LNCAP (cell line): ENCODE data around the gene RNF212.

Experiments used
- CTCF ChIP-seq: fragments of 450-650 bp; IDR thresholded peaks from 2 replicates; pipeline ENCODE4 v1.5.1; 2017; ENCODE audit warnings: mild to moderate bottlenecking

RNF212 gene

GRCh38 chr4:1058997-1059665, 54.2 kb downstream of the RNF212 start:
- no peak for TF ChIP-seq CTCF

GRCh38 chr4:1058198-1058996, 55.0 kb downstream of the RNF212 start:
- no peak for TF ChIP-seq CTCF

- no peak for TF ChIP-seq CTCF
These were observed 56.0 kb downstream of the RNF212 start for GRCh38 chr4:1057403-1057745.

- TF ChIP-seq CTCF, result no peak
These were observed 56.5 kb downstream of the RNF212 start for GRCh38 chr4:1056671-1057402.

- TF ChIP-seq CTCF, result no peak
These were observed 57.4 kb downstream of the RNF212 start for GRCh38 chr4:1055721-1056590.

GRCh38 chr4:1053080-1053661, 60.2 kb downstream of the RNF212 start:
- TF ChIP-seq CTCF, result no peak
